GM12892 (cell line): ENCODE results near the gene USHBP1.
"Not testable (repeated sequence)": the region's sequence is repeated elsewhere in the genome, so short reads cannot be mapped to it uniquely, and the experiment has no call there.

Experiments used
- DNase-seq: peaks from one replicate; pipeline ENCODE4 v3.0.0; 2011; ENCODE audit not compliant: insufficient read length
- FAIRE-seq: peaks from 2 replicates; lab custom pipeline; 2011; peaks lifted over from hg19 to GRCh38; lab: Jason Lieb, UNC
- POLR2A ChIP-seq: IDR thresholded peaks from 2 replicates; pipeline ENCODE4 v1.6.1; 2011; ENCODE audit warnings: low read depth, low read length, control low read depth
- POLR2AphosphoS5 ChIP-seq: IDR thresholded peaks from 2 replicates; pipeline ENCODE4 v1.6.1; 2011; ENCODE audit warnings: low read depth, low read length, control low read depth
- TAF1 ChIP-seq: IDR thresholded peaks from 2 replicates; pipeline ENCODE4 v1.6.1; 2011; ENCODE audit warnings: low read depth, mild to moderate bottlenecking, control low read depth, low read length, borderline replicate concordance

Gene USHBP1

GRCh38 chr19:17305216-17305516, 40.6 kb upstream of the USHBP1 start:
- DNase-seq (no peak), FAIRE-seq (no peak)
- no peak; the same call in 1 of the 2 replicates for TF ChIP-seq POLR2AphosphoS5
- TF ChIP-seq TAF1: no peak
- no peak for TF ChIP-seq POLR2A

- no peak for TF ChIP-seq TAF1
- no peak for TF ChIP-seq POLR2A
- no peak for TF ChIP-seq POLR2AphosphoS5
- no peak for DNase-seq
- FAIRE-seq: peak; percentile 36
These were observed 40.1 kb upstream of the USHBP1 start for GRCh38 chr19:17304386-17305215.

GRCh38 chr19:17303940-17304267, 39.4 kb upstream of the USHBP1 start:
- DNase-seq (no peak), FAIRE-seq (no peak)
- TF ChIP-seq TAF1 (no peak), POLR2AphosphoS5 (no peak), POLR2A (no peak)

GRCh38 chr19:17303167-17303939, 38.8 kb upstream of the USHBP1 start, which contains the start of gene ABHD8:
Gene ABHD8, minus strand, starts transcription at chr19:17303425. Its CDS starts 1,809 bp downstream, at chr19:17301616.
- TF ChIP-seq POLR2AphosphoS5: no peak
- no peak; the same call in 1 of the 2 replicates for TF ChIP-seq POLR2A
- TF ChIP-seq TAF1: no peak
- FAIRE-seq: peak; percentile 92
- DNase-seq: peak; percentile 91

DNA sequence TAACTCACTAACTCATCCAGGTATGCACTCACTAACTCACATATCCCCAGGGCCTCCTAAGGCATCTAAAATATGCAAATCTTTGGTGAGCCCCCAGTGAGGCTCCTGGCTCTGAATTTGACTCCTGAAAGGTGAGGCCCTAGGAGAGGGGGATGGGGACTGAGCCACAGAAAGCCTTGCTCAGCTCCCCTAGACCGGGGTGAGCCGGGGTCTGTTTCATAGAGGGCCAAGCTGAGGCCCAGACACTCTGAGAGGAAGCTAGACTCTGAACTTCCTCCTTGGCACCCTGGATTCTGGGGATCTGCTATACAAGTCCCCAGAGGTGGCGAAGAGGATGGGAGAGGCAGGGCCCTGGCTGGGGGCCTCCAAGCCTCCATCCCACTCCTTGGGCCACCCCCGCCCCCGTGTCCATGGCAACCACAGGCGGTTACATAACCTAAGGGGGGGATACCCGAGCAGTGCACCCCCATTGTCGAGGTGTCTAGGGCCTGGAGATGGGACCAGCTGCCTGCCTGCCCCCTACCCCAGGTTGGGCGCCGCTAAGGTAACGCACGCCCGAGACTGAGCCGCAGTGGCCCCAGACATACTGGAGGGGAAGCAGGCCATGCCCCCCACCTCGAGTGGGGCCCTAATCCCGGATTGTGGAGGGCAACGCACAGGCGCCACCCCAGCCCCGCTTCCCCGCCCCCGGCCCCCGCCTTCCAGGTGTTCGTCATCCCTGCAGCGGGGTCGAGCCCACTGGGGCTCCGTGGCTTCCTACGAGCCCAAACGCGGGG, 38.0 kb upstream of the USHBP1 start:
- FAIRE-seq (peak; percentile 48), DNase-seq (no peak)
- TF ChIP-seq POLR2AphosphoS5: no peak
- TF ChIP-seq POLR2A: no peak
- TF ChIP-seq TAF1: no peak

DNA sequence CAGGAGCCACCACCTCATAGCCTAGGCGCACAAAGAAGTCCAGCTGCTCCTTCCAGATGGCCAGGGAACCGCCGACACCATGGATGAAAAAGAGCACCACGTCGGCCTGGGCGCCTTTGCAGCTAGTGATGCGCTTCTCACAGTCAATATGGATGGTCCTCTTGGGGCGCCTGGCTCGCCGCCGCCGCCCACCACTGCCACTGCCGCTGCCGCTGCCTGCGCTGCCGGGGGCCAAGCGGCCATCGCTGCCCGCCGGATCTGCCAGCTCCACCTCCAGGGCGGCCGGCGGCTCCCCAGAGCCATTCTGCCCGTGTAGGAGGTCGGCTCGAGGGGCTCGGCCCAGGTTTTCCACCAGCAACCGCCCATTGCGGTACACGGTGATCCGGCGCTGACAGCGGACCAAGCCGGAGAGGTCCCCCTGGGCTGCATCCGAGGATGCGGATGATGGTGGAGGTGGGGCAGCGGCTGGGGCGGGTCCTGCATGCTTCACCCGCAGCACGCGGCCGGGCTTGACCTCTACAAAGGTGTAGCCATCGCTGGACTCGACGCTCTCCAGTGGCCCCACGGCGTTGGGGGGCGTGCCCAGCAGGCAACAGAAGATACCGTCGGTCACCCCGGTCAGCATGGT, 36.6 kb upstream of the USHBP1 start:
- no peak for FAIRE-seq

GRCh38 chr19:17296976-17297375, 32.4 kb upstream of the USHBP1 start:
- TF ChIP-seq POLR2AphosphoS5 (no peak), POLR2A (no peak), TAF1 (no peak)
- DNase-seq (no peak), FAIRE-seq (no peak)

More for the DNA sequence above, 36.6 kb upstream of the USHBP1 start:
- TF ChIP-seq POLR2AphosphoS5 (no peak), POLR2A (no peak), TAF1 (no peak)
- no peak for DNase-seq

DNA sequence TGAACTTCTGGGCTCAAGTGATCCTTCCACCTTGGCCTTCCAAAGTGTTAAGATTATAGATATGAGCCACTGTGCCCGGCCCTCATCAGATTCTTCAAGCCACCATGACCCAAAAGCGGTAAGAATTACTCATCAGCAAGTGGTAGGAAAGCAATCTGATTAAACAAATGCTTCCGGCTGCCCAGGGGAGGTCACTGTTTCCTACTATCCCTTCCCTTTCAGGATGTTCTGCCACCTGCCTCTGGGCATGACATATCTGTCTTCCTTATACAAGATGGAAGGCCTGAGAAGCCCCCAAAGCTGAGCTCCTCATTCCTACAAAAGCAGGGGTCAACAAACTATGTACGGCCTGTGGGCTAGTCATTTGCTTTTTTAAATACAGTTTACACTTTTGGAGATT, 31.7 kb upstream of the USHBP1 start:
- FAIRE-seq (no peak), DNase-seq (no peak)
- TF ChIP-seq TAF1 (no peak), POLR2AphosphoS5 (no peak), POLR2A (no peak)

GRCh38 chr19:17295551-17295950, 31.0 kb upstream of the USHBP1 start:
- DNase-seq, FAIRE-seq: not testable (repeated sequence)

DNA sequence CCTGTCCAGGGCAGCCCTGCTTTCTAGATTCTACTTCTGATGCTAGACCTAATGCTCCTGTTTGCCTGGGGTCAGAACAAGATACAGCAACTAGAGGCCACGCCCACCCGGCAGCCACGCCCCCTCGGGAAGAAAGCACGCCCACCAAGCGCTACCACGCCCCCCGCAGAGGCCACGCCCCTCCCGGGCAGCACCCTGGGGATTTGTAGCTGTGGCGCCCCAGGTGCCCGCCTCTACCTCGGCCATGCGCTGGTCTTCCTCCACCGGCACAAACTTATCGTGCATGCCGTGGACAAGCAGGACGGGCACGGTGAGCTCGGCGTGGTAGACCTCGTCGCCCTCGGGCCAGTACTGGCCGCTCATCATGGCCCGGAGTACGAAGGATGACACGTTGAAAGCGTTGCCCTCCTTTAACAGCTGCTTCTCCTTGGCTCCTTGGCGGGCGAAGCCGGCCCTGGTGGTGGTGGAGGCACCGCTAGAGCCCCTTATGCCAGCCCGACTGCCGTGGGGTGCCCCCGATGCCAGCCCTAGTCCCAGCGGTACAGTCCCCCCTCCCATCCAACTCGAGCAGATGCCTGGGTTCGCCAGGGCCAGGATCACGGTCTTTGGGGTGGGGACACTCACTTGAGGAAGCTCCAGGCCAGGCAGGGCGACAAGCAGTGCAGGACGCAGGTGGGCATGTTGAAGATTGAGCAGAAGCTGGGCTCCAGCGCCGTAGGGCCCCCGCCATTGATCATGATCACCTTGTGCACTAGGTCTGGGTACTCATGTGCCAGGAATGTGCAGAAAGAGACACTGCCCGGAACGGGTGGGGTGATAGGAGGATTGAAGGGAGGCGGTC, 29.7 kb upstream of the USHBP1 start:
- DNase-seq (peak; percentile 65), FAIRE-seq (peak; percentile 71)
- TF ChIP-seq TAF1 (no peak), POLR2AphosphoS5 (no peak), POLR2A (no peak)

GRCh38 chr19:17293605-17294004, 29.1 kb upstream of the USHBP1 start:
- DNase-seq (no peak), FAIRE-seq (no peak)
- TF ChIP-seq POLR2AphosphoS5: no peak
